RKO (cell line): ENCODE results near the gene LMBR1.

Source experiments
- DNase-seq: peaks from one replicate; pipeline ENCODE4 v3.0.0-alpha.2; 2016; ENCODE audit warnings: low spot score

Gene LMBR1

DNA sequence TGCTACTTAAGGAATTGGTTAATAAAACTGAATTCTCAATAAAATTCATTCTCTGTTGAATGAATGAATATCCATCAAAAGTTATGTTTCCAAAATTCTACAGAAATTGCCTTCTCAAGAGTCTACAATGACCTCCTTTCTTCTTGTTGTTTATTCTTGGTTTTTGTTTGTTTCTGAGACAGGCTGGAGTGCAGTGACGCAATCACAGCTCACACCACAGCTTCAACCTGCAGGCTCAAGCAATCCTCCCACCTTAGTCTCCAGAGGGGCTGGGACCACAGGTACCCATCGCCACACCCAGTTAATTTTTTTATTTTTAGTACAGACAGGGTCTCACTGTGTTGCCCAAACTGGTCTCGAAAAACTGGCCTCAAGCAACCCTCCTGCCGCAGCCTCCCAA, 97.6 kb downstream of the LMBR1 start:
- no peak for DNase-seq

- DNase-seq = no peak
Observed at GRCh38 chr7:156793334-156793733, 99.6 kb downstream of the LMBR1 start.

DNA sequence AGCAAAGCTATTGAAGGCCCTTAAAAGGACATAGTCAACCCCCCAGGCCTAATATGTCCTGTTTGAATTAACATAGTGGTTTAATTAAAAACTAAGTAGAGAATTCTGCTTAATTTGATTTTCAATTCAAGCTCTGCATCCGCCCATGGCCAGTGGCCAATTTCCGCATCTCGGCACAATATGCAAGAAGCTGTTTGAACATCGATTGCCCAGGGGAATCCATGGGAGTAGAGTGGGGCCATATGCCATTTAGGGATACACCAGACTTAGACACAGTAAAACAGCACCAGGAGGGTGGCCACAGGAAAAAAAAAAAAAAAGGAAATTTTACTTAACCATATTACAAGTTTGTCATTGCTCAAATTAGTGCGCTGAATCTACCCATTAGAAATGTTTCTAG, 100.4 kb downstream of the LMBR1 start:
- DNase-seq = no peak

DNA sequence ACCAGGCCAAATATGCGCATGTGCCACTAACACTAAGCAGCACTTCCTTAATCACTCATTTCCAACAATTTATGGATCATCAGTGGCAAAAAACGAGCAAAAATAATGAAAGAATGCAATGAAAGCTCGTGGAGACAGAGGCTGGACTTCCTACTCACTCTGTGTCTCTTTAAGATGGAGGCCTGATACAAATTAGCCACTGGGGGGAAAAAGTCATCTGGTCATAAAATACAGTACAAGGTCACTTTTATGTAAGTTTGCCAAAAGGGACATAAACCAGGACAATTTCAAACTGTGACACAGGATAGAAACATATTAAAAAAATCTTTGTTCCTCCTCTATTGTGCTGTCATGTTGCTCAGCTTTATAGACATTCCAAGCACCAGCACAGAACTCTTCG, 101.7 kb downstream of the LMBR1 start:
- no peak for DNase-seq

DNA sequence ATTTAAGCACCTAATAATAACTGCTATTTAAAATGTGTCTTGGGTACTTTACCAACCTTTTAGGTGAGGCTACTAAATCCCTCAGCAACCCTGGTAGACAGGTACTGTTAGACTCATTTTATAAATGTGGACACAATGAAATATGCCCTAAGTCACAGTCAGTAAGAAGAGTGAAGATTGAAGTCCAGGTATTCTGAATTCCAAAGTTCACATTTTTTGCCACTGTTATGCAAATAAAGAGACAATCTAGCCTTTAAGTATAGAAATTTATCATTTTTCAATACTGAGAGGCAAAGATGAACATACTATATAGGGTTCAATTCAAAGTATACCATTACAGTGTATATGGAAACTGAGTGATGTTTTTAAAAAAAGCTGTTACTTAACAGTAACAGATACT, 102.7 kb downstream of the LMBR1 start:
- no peak for DNase-seq

- DNase-seq = no peak
Observed at GRCh38 chr7:156785998-156786543, 106.9 kb downstream of the LMBR1 start.

DNA sequence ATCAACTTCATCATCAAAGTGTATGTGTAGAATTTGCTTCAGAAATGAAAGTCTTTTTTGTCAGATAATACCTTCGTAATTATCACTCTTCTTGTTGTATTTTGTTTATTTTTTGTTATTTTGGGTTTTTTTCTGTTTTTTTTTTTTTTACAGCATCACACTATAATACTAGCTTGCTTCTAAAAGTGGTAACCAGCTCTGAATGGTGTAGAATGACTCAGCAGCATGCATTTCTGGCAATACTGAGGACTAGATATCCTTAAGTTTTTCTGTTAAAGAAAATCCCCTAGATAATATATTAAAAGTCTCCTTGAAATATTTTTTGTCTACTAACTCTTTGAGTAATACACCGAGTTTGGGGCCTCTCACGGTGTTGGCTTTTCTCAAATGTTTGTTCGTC, 109.1 kb downstream of the LMBR1 start:
- no peak for DNase-seq

GRCh38 chr7:156781972-156782371, 111.0 kb downstream of the LMBR1 start:
- DNase-seq = peak; percentile 49

- DNase-seq = no peak
Observed at GRCh38 chr7:156780724-156781455, 112.1 kb downstream of the LMBR1 start.

GRCh38 chr7:156778668-156779067, 114.3 kb downstream of the LMBR1 start:
- no peak for DNase-seq

DNA sequence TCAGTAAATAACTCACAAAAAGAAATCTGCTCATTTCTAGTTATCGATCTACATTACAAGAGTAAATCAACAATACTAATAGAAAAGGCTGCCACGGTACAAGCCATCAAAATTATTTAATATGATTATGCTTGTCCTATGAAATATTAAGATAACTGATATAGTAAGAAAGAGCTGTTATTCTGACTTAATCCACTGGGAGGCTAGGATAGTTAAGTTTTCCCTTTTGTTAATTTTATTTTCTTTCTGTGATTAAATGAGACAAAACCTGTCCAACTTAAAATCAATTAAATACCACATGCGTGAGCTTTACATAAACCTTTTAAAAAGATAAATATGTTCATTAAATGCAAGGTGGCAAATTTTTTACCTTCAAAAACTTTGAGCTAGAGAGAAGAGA, 114.8 kb downstream of the LMBR1 start:
- DNase-seq = no peak

- DNase-seq = no peak
Observed at GRCh38 chr7:156777364-156778069, 115.5 kb downstream of the LMBR1 start.

- DNase-seq = no peak
Observed at GRCh38 chr7:156776527-156776926, 116.5 kb downstream of the LMBR1 start.

DNA sequence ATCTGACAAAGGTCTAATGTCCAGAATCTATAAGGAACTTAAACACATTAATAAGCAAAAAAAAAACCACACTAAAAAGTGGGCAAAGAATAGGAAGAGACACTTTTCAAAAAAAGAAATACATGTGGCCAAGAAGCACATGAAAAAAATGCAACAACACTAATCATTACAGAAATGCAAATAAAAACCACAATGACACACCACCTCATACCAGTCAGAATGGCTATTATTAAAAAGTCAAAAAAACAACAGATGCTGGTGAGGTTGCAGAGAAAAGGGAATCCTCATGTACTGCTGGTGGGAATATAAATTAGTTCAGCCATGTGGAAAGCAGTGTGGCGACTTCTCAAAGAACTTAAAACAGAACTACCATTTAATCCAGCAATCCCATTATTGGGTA, 119.0 kb downstream of the LMBR1 start:
- peak; percentile 29 for DNase-seq

GRCh38 chr7:156772725-156773124, 120.3 kb downstream of the LMBR1 start:
- no peak for DNase-seq

DNA sequence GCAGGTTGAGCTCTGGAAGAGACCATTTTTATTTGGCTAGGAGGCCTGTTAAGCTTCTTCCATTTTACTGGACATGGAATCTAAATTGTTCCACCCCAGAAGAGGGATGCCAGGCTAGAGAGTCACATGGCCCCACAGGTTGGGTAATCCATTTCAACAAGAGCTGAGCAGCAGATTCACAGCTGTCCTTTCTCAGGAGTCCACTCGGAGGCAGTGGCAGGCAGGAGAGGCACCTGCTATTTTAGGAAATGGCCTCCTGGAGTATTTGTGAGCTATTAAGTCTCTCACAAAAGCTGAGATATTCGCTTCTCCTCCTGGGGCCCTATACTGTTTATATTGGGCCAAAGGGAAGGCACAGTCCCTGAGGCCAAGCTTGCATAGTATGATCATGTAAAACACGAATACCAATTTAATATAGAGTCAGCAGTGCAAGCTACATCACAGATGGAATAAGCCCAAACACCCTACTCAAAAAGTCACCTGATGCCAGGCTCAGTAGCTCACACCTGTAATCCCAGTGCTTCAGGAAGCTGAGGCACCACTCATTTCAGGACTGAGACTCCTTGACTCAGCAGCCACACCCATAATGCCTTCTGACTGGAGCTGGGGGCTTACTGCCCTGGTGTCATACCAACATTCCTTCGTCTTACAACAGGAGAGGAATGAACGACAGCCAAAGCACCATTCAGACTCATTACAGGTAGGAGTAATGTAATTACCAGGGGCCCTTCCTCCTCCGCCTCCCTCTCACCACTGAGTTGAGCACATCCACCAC, 124.1 kb downstream of the LMBR1 start:
- DNase-seq = no peak

DNA sequence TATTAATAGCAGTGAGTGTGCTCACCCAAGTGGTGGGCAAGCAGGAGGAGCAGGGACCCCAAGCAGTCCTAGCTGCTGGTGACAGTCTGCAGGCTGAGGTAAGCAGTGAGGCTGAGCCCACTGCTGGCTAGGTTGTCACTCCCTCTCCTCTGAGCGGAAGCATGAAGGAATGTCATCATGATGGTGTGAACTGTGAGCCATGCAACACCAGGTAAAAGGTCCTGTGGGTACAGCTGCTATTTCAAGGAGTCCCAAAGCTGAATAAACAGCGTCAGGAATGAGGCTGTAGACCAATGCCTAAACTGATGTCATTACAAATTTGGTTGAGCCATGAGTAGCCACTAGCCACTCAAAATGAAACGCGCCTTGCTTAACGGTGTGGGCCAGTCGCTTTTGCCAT, 126.3 kb downstream of the LMBR1 start:
- DNase-seq = no peak

DNA sequence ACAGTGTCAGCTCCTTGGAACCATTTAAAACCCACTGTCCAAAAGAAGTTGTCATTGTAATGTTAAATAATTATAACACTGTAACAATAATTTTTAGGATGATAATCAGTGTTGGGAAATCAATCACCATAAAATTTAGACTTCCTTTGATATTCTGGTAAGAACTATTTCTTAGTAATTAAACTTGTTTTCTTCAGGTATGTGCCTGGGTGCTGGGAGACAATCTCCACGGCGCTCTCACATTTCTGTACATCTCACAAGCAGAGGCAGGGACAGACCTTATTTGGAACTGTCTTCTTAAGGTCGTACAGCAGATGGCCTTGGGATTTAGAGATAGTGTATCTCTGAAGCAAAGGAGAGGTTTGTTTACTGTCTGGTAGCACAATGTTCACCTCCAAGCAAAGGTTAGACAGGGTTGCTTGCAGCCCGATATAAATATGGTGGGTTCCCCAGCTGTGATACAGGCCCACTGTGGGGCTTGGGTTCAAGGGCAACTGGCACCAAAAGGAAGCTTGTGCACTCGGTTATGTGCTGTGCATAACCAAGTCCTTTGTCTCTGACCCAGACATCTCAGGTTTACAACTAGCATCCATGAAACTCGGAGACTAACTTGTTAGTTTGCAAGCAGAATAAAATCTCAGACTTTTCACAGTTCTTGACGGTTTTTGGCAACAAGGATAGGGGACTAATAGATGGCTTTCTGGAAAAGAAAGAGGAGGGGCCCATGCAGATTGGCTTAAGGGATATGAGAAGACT, 126.9 kb downstream of the LMBR1 start:
- no peak for DNase-seq

DNA sequence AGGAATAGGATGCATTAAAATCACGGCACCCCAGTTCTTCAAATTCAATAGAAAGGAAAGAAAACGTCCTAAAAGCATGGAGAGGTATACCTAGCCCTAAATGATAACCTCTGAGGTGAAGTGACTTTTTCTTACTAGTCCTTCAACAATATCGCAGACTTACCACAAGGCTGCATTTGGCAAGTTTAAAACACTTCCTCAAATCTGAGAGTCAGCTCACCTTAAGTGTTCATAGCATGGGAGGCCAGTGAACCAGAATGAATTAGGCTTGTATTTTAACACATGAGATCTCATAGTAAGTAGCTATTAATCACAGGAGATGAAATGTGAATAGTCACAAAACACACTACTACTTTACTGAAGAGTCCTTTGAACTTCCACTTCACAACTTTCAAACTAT, 128.2 kb downstream of the LMBR1 start:
- DNase-seq = no peak

GRCh38 chr7:156764016-156764669, 128.8 kb downstream of the LMBR1 start:
- DNase-seq = peak; percentile 72

GRCh38 chr7:156759579-156760202, 133.3 kb downstream of the LMBR1 start:
- DNase-seq = peak; percentile 21
